K562 (cell line): ENCODE results near the gene ABCF2. TPM values are rescaled to one million over a fixed set of nuclear protein-coding genes. Genes with fewer than 3 reads are reported as not detected.

Experiments
- ARHGAP35 ChIP-seq: fragments of 450-650 bp; IDR thresholded peaks from 2 replicates; pipeline ENCODE4 v1.6.1; 2018; ENCODE audit not compliant: partially characterized antibody
- BDP1 ChIP-seq: IDR thresholded peaks from 3 replicates; pipeline ENCODE4 v1.6.1; 2011; ENCODE audit not compliant: insufficient read length, insufficient read depth
- COPS2 ChIP-seq: fragments of 450-650 bp; conservative IDR thresholded peaks from 2 replicates; pipeline ENCODE4 v1.6.1; 2016; ENCODE audit warnings: mild to moderate bottlenecking, moderate library complexity
- FOXJ2 ChIP-seq: fragments of 200-800 bp; sonication (Bioruptor generic); IDR thresholded peaks from 2 replicates; pipeline ENCODE4 v1.6.1; 2016; ENCODE audit warnings: missing genetic modification characterization, missing compliant biosample characterization
- PPARD ChIP-seq: fragments of 250-450 bp; sonication (Bioruptor Pico); IDR thresholded peaks from 2 replicates; pipeline ENCODE4 v1.8.0; 2022; ENCODE audit warnings: inconsistent platforms, mild to moderate bottlenecking, moderate library complexity
- SAP30 ChIP-seq: fragments of 200-600 bp; sonication (generic); IDR thresholded peaks from 2 replicates; pipeline ENCODE4 v1.6.1; 2012; ENCODE audit warnings: borderline replicate concordance, low read depth, mild to moderate bottlenecking, moderate library complexity, low read length, control low read depth, inconsistent platforms; ENCODE audit not compliant: insufficient read depth, poor library complexity, severe bottlenecking
- SRF ChIP-seq, 2 experiments: fragments of 250-450, 450-650 bp in 1 of 2; sonication (Bioruptor Pico) in 1 of 2; sonication (generic) in 1 of 2; formaldehyde crosslinking; IDR thresholded peaks; 2 replicates each; pipeline versions ENCODE4 v1.5.0 to v1.5.1; 2020 to 2022; ENCODE audit warnings: mild to moderate bottlenecking in 1 of 2, missing genetic modification reagents in 1 of 2
- TCF15 ChIP-seq: fragments of 250-450 bp; sonication (Bioruptor Pico); IDR thresholded peaks from 2 replicates; pipeline ENCODE4 v1.8.0; 2022; ENCODE audit warnings: moderate library complexity, mild to moderate bottlenecking, inconsistent platforms
- TFE3 ChIP-seq: fragments of 450-650 bp; formaldehyde crosslinking; IDR thresholded peaks from 2 replicates; pipeline ENCODE4 v1.4.0; 2020; ENCODE audit warnings: mild to moderate bottlenecking, mixed read lengths
- UBTF ChIP-seq, 2 experiments: IDR thresholded peaks; 2 replicates each; pipeline ENCODE4 v1.6.1; 2012; ENCODE audit warnings: improper control_type of control experiment in 2 of 2, low read depth in 2 of 2, low read length in 2 of 2, borderline replicate concordance in 1 of 2
- ZNF695 ChIP-seq: fragments of 450-650 bp; formaldehyde crosslinking; IDR thresholded peaks from 2 replicates; pipeline ENCODE4 v1.4.0; 2020; ENCODE audit warnings: mild to moderate bottlenecking, moderate library complexity
- polyA plus RNA-seq, 8 experiments: library from polyadenylated mRNA; depleted of rRNA in 4 of 8; stranded (reverse) in 5 of 8; unstranded in 3 of 8; fragments of >200 nt; fragmentation: Nextera tagmentation in 2 of 8; fragmentation: Illumina TruSeq in 1 of 8; extraction: Ambion mirVana in 2 of 8; extraction: Trizol in 1 of 8; gene quantifications; 2 replicates each; pipeline versions ENCODE4 v1.2.1 to v1.2.3, GENCODE V29; 2011 to 2014; ENCODE audit warnings: inconsistent platforms in 1 of 8, missing spikeins in 1 of 8
- total RNA-seq, 7 experiments: library from RNA; depleted of rRNA in 6 of 7; stranded (reverse); fragments of >200 nt in 6 of 7; fragmentation: Illumina TruSeq in 2 of 7; extraction: Trizol in 2 of 7; gene quantifications; 2 replicates each; pipeline versions ENCODE4 v1.2.1 to v1.2.3, GENCODE V29; 2011 to 2021; ENCODE audit warnings: low replicate concordance in 1 of 7
- TF ChIP-seq, protein P1 (sequence below), 3 experiments: IDR thresholded peaks in 2 of 3; conservative IDR thresholded peaks in 1 of 3; 2 replicates each; pipeline ENCODE4 v1.5.1; 2011 to 2012; ENCODE audit warnings: low read length in 3 of 3, mild to moderate bottlenecking in 3 of 3, control low read depth in 2 of 3, improper control_type of control experiment in 1 of 3, inconsistent platforms in 1 of 3, low read depth in 1 of 3, mixed read lengths in 1 of 3, moderate library complexity in 1 of 3; ENCODE audit not compliant: insufficient read depth in 2 of 3
- TF ChIP-seq, protein P2 (sequence below): sonication (generic); formaldehyde crosslinking; IDR thresholded peaks from 2 replicates; pipeline ENCODE4 v1.8.0; 2022; ENCODE audit warnings: mild to moderate bottlenecking, missing genetic modification reagents, borderline replicate concordance

Gene ABCF2
- total and polyA plus RNA-seq, 9 of the 15 experiments (the other 6 are each of a cell fraction or from before 2014, with no cell fraction given), result 62.1 to 224 (median 113) TPM

DNA sequence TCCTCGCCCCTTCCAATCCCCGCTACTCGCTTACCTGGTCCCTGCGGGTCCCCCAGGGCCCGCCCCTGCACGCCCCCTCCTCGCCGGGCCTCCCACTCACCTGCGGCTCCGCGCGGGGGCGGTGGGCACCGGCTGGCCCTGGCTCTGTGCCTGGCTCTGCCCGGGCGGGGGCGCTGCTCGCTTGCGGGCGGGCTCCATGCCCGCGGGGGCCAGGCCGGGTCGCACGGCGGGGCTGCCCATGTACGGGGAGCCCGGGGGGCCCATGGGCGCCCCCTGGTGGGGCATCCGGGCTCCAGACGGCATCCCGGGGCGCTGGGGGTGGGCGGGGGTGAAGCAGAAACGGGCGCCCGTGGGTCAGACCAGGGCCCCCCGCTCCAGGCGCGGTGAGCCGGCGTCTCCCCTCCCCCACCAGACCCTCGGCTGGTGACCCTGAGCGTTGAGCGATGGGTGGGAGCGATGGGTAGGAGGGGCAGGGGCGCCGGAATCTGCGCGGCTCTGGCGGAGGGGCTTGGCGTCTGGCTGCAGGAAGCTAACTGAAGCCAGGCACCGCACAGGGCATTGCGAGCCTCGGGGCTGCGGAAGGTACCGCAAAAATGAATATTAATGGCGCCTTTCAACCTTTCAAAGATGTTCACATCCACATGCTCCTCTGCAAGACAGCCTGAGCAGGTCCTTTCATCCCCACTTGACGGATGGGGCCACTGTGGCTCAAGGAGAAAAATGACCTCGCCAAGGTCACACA, 18.5 kb upstream of the ABCF2 start (continued):
- TF ChIP-seq, protein P1, sequence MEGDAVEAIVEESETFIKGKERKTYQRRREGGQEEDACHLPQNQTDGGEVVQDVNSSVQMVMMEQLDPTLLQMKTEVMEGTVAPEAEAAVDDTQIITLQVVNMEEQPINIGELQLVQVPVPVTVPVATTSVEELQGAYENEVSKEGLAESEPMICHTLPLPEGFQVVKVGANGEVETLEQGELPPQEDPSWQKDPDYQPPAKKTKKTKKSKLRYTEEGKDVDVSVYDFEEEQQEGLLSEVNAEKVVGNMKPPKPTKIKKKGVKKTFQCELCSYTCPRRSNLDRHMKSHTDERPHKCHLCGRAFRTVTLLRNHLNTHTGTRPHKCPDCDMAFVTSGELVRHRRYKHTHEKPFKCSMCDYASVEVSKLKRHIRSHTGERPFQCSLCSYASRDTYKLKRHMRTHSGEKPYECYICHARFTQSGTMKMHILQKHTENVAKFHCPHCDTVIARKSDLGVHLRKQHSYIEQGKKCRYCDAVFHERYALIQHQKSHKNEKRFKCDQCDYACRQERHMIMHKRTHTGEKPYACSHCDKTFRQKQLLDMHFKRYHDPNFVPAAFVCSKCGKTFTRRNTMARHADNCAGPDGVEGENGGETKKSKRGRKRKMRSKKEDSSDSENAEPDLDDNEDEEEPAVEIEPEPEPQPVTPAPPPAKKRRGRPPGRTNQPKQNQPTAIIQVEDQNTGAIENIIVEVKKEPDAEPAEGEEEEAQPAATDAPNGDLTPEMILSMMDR (IDR thresholded peaks at IDR 0.05 in 2 of 3, conservative IDR thresholded peaks at IDR 0.05 in 1 of 3; ENCODE audit: insufficient read depth in 2 of 3, low read depth in 1 of 3, low read length in 3 of 3), result peak; percentile 57 to 86 (median 71); a peak in 5 of 6 replicates
- TF ChIP-seq SRF (CRISPR knock-in tag; IDR thresholded peaks at IDR 0.05), result 0 out of 4 replicates have a peak, but pooled peaks of 1 of the 2 experiments have one; percentile 33
- no peak for TF ChIP-seq UBTF (IDR thresholded peaks at IDR 0.05; ENCODE audit: borderline replicate concordance in 1 of 2, low read depth in 2 of 2, low read length in 2 of 2)
- no peak for TF ChIP-seq PPARD
- TF ChIP-seq ZNF695 (CRISPR knock-in tag), result no peak
- no peak for TF ChIP-seq SAP30
- TF ChIP-seq, protein P2, sequence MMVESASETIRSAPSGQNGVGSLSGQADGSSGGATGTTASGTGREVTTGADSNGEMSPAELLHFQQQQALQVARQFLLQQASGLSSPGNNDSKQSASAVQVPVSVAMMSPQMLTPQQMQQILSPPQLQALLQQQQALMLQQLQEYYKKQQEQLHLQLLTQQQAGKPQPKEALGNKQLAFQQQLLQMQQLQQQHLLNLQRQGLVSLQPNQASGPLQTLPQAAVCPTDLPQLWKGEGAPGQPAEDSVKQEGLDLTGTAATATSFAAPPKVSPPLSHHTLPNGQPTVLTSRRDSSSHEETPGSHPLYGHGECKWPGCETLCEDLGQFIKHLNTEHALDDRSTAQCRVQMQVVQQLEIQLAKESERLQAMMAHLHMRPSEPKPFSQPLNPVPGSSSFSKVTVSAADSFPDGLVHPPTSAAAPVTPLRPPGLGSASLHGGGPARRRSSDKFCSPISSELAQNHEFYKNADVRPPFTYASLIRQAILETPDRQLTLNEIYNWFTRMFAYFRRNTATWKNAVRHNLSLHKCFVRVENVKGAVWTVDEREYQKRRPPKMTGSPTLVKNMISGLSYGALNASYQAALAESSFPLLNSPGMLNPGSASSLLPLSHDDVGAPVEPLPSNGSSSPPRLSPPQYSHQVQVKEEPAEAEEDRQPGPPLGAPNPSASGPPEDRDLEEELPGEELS (CRISPR knock-in tag), result no peak
- no peak for TF ChIP-seq TFE3 (CRISPR knock-in tag)
- TF ChIP-seq ARHGAP35, result no peak
- no peak for TF ChIP-seq FOXJ2 (tag)
- no peak for TF ChIP-seq TCF15
- TF ChIP-seq BDP1, result no peak
- TF ChIP-seq COPS2, result no peak
